ENCODE measurements around the gene ULBP1. TPM values are rescaled to one million over a fixed set of nuclear protein-coding genes. Genes with fewer than 3 reads are reported as not detected.
"Not testable (repeated sequence)": the region's sequence is repeated elsewhere in the genome, so short reads cannot be mapped to it uniquely, and the experiment has no call there.

ULBP1 gene
- total and polyA plus RNA-seq, 2 experiments from 2014 or later, result 0.27 TPM

- no peaks in the 10 kb centered on the region for H4K20me1 ChIP-seq (ENCODE audit: insufficient read depth, poor library complexity, severe bottlenecking)
- peaks cover 98% of the 10 kb centered on the region for H3K27me3 ChIP-seq
- peak overlapping the region; percentile 91 for H2AFZ ChIP-seq
- DNase-seq (ENCODE audit: low spot score), result peak; percentile 28
- H3K4me3 ChIP-seq, result peak overlapping the region; percentile 36
- no peaks in the 10 kb centered on the region for H3K9me3 ChIP-seq (ENCODE audit: low read depth)
- H3K9me2 ChIP-seq (replicated peaks; ENCODE audit: insufficient read depth), result no peaks in the 10 kb centered on the region
- WGBS (ENCODE audit: low lambda C conversion rate, missing lambda C conversion rate), result 11% methylated on average over 32 of the region's 38 CpGs
- peak overlapping the region; percentile 96 for H3K4me2 ChIP-seq
- H3K79me2 ChIP-seq, result no peaks in the 10 kb centered on the region
- TF ChIP-seq EZH2phosphoT487 (IDR thresholded peaks at IDR 0.05; ENCODE audit: low read depth, severe bottlenecking, unreplicated experiment) (peak; percentile 54), EZH2 (IDR thresholded peaks at IDR 0.05; ENCODE audit: borderline replicate concordance) (no peak)
- no peaks in the 10 kb centered on the region for H3K36me3 ChIP-seq (replicated peaks; ENCODE audit: insufficient read depth, low read depth)
- peaks cover 14% of the 10 kb centered on the region for H3K4me1 ChIP-seq (ENCODE audit: insufficient read depth)
- H3K27ac ChIP-seq, result no peak overlapping the region
These were observed 1.7 kb downstream of the ULBP1 start for GRCh38 chr6:149965194-149966020.

GRCh38 chr6:149966319-149966718 lies 2.6 kb downstream of the ULBP1 start:
- H3K4me2 ChIP-seq; H2AFZ ChIP-seq; H3K9me2 ChIP-seq (replicated peaks; ENCODE audit: insufficient read depth); H3K4me3 ChIP-seq; H3K36me3 ChIP-seq (replicated peaks; ENCODE audit: insufficient read depth, low read depth); H4K20me1 ChIP-seq (ENCODE audit: insufficient read depth, poor library complexity, severe bottlenecking); H3K9me3 ChIP-seq (ENCODE audit: low read depth); DNase-seq (ENCODE audit: low spot score); H3K79me2 ChIP-seq; H3K27ac ChIP-seq: not testable (repeated sequence)
- WGBS (ENCODE audit: low lambda C conversion rate, missing lambda C conversion rate), result 89% methylated on average over 2 of the region's 2 CpGs
- Histone ChIP-seq H3K4me1 (ENCODE audit: insufficient read depth) (peaks cover 14% of the 10 kb centered on the region), H3K27me3 (peaks cover 92% of the 10 kb centered on the region)

- Histone ChIP-seq H3K9me2 (replicated peaks; ENCODE audit: insufficient read depth) (no peaks in the 10 kb centered on the region), H3K4me3 (no peak overlapping the region), H3K79me2 (no peaks in the 10 kb centered on the region), H2AFZ (no peak overlapping the region), H3K27ac (no peak overlapping the region), H3K9me3 (ENCODE audit: low read depth) (no peaks in the 10 kb centered on the region), H4K20me1 (ENCODE audit: insufficient read depth, poor library complexity, severe bottlenecking) (no peaks in the 10 kb centered on the region), H3K4me1 (ENCODE audit: insufficient read depth) (peaks cover 14% of the 10 kb centered on the region), H3K27me3 (peaks cover 90% of the 10 kb centered on the region), H3K4me2 (no peak overlapping the region), H3K36me3 (replicated peaks; ENCODE audit: insufficient read depth, low read depth) (no peaks in the 10 kb centered on the region)
- 84% methylated on average over 4 of the region's 4 CpGs for WGBS (ENCODE audit: low lambda C conversion rate, missing lambda C conversion rate)
- no peak for TF ChIP-seq EZH2 (IDR thresholded peaks at IDR 0.05; ENCODE audit: borderline replicate concordance)
- TF ChIP-seq EZH2phosphoT487 (IDR thresholded peaks at IDR 0.05; ENCODE audit: low read depth, severe bottlenecking, unreplicated experiment), result no peak
- no peak for TF ChIP-seq CTCF (IDR thresholded peaks at IDR 0.05; ENCODE audit: poor library complexity)
- no peak for DNase-seq (ENCODE audit: low spot score)
These were observed 3.8 kb downstream of the ULBP1 start for GRCh38 chr6:149967591-149967990.

GRCh38 chr6:149967999-149968398 lies 4.3 kb downstream of the ULBP1 start:
- H2AFZ ChIP-seq; H4K20me1 ChIP-seq (ENCODE audit: insufficient read depth, poor library complexity, severe bottlenecking); H3K9me2 ChIP-seq (replicated peaks; ENCODE audit: insufficient read depth); H3K79me2 ChIP-seq; H3K36me3 ChIP-seq (replicated peaks; ENCODE audit: insufficient read depth, low read depth); H3K9me3 ChIP-seq (ENCODE audit: low read depth); DNase-seq (ENCODE audit: low spot score); H3K4me3 ChIP-seq; H3K27ac ChIP-seq; H3K4me2 ChIP-seq: not testable (repeated sequence)
- WGBS (ENCODE audit: low lambda C conversion rate, missing lambda C conversion rate), result 64% methylated on average over 2 of the region's 2 CpGs
- Histone ChIP-seq H3K27me3 (peaks cover 90% of the 10 kb centered on the region), H3K4me1 (ENCODE audit: insufficient read depth) (peaks cover 14% of the 10 kb centered on the region)

GRCh38 chr6:149968909-149969308 lies 5.2 kb downstream of the ULBP1 start:
- WGBS (ENCODE audit: low lambda C conversion rate, missing lambda C conversion rate), result 90% methylated on average over 2 of the region's 2 CpGs
- DNase-seq (ENCODE audit: low spot score), result not testable (repeated sequence)

More at GRCh38 chr6:149968909-149969308, 5.2 kb downstream of the ULBP1 start:
- not testable (repeated sequence) for H3K4me2 ChIP-seq; H3K4me3 ChIP-seq; H4K20me1 ChIP-seq (ENCODE audit: insufficient read depth, poor library complexity, severe bottlenecking); H3K9me3 ChIP-seq (ENCODE audit: low read depth); H3K27ac ChIP-seq; H3K4me1 ChIP-seq (ENCODE audit: insufficient read depth); H3K36me3 ChIP-seq (replicated peaks; ENCODE audit: insufficient read depth, low read depth); H3K9me2 ChIP-seq (replicated peaks; ENCODE audit: insufficient read depth); H2AFZ ChIP-seq; H3K79me2 ChIP-seq
- H3K27me3 ChIP-seq, result peaks cover 90% of the 10 kb centered on the region

All from hepatocyte (in vitro differentiated cells).